GM12878 (cell line): ENCODE data around the gene ANXA2R. TPM values are rescaled to one million over a fixed set of nuclear protein-coding genes. Genes with fewer than 3 reads are reported as not detected.
A peak's percentile ranks its signal among the peaks of the same experiment; 100 is the strongest.

Experiments used
- BCL11A ChIP-seq: IDR thresholded peaks from 2 replicates; pipeline ENCODE4 v1.6.1; 2011; ENCODE audit warnings: low read depth, low read length
- CEBPB ChIP-seq, 2 experiments: fragments of 150-350 bp in 1 of 2; IDR thresholded peaks; 2 replicates each; pipeline ENCODE4 v1.6.1; 2012 to 2014; ENCODE audit warnings: low read depth in 2 of 2, low read length in 2 of 2, borderline replicate concordance in 1 of 2, inconsistent platforms in 1 of 2
- CHD1 ChIP-seq: IDR thresholded peaks from 2 replicates; pipeline ENCODE4 v1.6.1; 2012; ENCODE audit warnings: low read depth, low read length, improper control_type of control experiment
- KLF5 ChIP-seq: fragments of 450-650 bp; IDR thresholded peaks from 2 replicates; pipeline ENCODE4 v1.6.1; 2014; ENCODE audit warnings: mild to moderate bottlenecking; ENCODE audit not compliant: partially characterized antibody
- MEF2A ChIP-seq: IDR thresholded peaks from 2 replicates; pipeline ENCODE4 v1.6.1; 2011; ENCODE audit warnings: low read depth, mild to moderate bottlenecking, low read length, moderate library complexity; ENCODE audit not compliant: insufficient read depth
- MEF2B ChIP-seq: fragments of 450-650 bp; IDR thresholded peaks from 2 replicates; pipeline ENCODE4 v1.6.1; 2018; ENCODE audit warnings: mild to moderate bottlenecking, moderate library complexity; ENCODE audit not compliant: partially characterized antibody, poor library complexity, severe bottlenecking
- NFYA ChIP-seq: IDR thresholded peaks from 2 replicates; pipeline ENCODE4 v1.6.1; 2011; ENCODE audit warnings: low read depth, mild to moderate bottlenecking, low read length, improper control_type of control experiment, borderline replicate concordance
- PKNOX1 ChIP-seq: fragments of 450-650 bp; IDR thresholded peaks from 2 replicates; pipeline ENCODE4 v1.6.1; 2016; ENCODE audit warnings: mild to moderate bottlenecking
- PRDM15 ChIP-seq: fragments of 450-650 bp; formaldehyde crosslinking; IDR thresholded peaks from 2 replicates; pipeline ENCODE4 v1.4.0; 2020; ENCODE audit warnings: mild to moderate bottlenecking, moderate library complexity
- RAD51 ChIP-seq: fragments of 450-650 bp; IDR thresholded peaks from 2 replicates; pipeline ENCODE4 v1.6.1; 2016; ENCODE audit warnings: moderate library complexity, mild to moderate bottlenecking, inconsistent platforms
- YBX1 ChIP-seq: fragments of 450-650 bp; IDR thresholded peaks from 2 replicates; pipeline ENCODE4 v1.6.1; 2016; ENCODE audit warnings: antibody characterized with exemption
- ZBTB33 ChIP-seq: fragments of 450-650 bp; IDR thresholded peaks from 2 replicates; pipeline ENCODE4 v1.6.1; 2017; ENCODE audit warnings: mild to moderate bottlenecking
- ZNF207 ChIP-seq: fragments of 450-650 bp; IDR thresholded peaks from 2 replicates; pipeline ENCODE4 v1.6.1; 2014; ENCODE audit warnings: antibody characterized with exemption, mild to moderate bottlenecking, borderline replicate concordance
- ZNF274 ChIP-seq: IDR thresholded peaks from one replicate; pipeline ENCODE4 v1.8.0; 2011; ENCODE audit not compliant: insufficient read length, insufficient read depth
- polyA plus RNA-seq, 11 experiments: library from polyadenylated mRNA; depleted of rRNA in 4 of 11; unstranded in 6 of 11; stranded (reverse) in 5 of 11; fragments of >200 nt; fragmentation: Nextera tagmentation in 4 of 11; fragmentation: Illumina TruSeq in 1 of 11; extraction: Ambion mirVana in 4 of 11; extraction: Trizol in 1 of 11; gene quantifications; 1 replicate in 1 of 11; 2 replicates in 10 of 11; pipeline versions ENCODE4 v1.2.1 to v1.2.3, GENCODE V29; 2011 to 2016; ENCODE audit warnings: inconsistent platforms in 2 of 11, missing spikeins in 2 of 11, low read depth in 1 of 11
- total RNA-seq, 4 experiments: library from RNA; depleted of rRNA in 3 of 4; stranded (reverse); fragments of >200 nt in 3 of 4; fragmentation: Illumina TruSeq in 1 of 4; extraction: Trizol in 1 of 4; gene quantifications; 2 replicates each; pipeline versions ENCODE4 v1.2.1 to v1.2.3, GENCODE V29; 2013 to 2021
- TF ChIP-seq, protein P1 (sequence below): IDR thresholded peaks from 2 replicates; pipeline ENCODE4 v1.6.1; 2011; ENCODE audit warnings: borderline replicate concordance, low read depth, mild to moderate bottlenecking, moderate library complexity, low read length; ENCODE audit not compliant: insufficient read depth, poor library complexity, severe bottlenecking
- TF ChIP-seq, protein P2 (sequence below): IDR thresholded peaks from 2 replicates; pipeline ENCODE4 v1.6.1; 2012; ENCODE audit warnings: low read depth, low read length, improper control_type of control experiment
- TF ChIP-seq, protein P3 (sequence below): fragments of 450-650 bp; IDR thresholded peaks from 2 replicates; pipeline ENCODE4 v1.6.1; 2017; ENCODE audit warnings: borderline replicate concordance

Gene ANXA2R
- total and polyA plus RNA-seq, 10 of the 15 experiments (the other 5 are each of a cell fraction or from before 2014, with no cell fraction given): 2.3 to 7.8 (median 4.4) TPM

DNA sequence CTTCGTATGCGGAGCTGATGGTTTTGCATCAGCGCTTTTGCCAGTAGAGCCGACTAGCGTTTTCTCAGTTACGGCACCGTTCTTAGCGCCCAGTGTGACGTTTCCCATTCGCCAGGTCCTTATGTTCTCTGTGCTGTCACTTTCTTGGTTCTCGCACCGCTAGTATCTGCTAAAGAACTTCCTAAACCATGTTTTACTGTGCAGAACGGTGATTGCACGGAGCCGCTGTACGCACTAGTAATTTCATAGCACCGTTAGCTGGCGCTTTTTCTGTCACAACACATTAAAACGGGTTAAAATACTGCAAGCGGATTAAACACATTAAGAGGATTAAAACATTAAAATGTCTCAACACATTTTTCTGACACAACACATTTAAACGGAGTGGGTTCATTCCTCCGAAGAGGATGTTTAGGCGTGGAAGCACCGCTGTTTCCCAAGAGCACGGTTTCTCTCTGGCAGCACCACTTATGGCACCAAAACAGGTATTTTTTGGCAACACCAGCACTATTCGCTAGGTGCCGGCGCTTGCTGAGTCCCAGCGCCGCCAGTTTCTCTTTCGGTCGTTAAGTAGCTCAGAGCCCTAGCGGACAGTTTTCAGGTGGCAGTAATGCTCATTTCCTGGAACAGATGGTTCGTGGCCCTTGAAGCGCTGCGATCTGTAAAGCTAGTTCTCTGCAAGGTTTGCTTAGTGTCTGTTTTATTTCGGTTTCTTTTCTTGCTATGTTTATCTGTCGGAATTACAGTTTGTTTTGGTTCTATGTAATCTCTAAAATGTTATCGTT lies 20.3 kb downstream of the ANXA2R start (continued):
- no peak for TF ChIP-seq ZBTB33
- TF ChIP-seq, protein P1, sequence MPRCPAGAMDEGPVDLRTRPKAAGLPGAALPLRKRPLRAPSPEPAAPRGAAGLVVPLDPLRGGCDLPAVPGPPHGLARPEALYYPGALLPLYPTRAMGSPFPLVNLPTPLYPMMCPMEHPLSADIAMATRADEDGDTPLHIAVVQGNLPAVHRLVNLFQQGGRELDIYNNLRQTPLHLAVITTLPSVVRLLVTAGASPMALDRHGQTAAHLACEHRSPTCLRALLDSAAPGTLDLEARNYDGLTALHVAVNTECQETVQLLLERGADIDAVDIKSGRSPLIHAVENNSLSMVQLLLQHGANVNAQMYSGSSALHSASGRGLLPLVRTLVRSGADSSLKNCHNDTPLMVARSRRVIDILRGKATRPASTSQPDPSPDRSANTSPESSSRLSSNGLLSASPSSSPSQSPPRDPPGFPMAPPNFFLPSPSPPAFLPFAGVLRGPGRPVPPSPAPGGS: peak; percentile 14
- TF ChIP-seq, protein P2, sequence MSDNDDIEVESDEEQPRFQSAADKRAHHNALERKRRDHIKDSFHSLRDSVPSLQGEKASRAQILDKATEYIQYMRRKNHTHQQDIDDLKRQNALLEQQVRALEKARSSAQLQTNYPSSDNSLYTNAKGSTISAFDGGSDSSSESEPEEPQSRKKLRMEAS: no peak
- TF ChIP-seq RAD51: no peak
- TF ChIP-seq KLF5: peak; percentile 20
- no peak for TF ChIP-seq CEBPB (IDR thresholded peaks at IDR 0.05; ENCODE audit: borderline replicate concordance in 1 of 2, low read depth in 2 of 2, low read length in 2 of 2)
- no peak for TF ChIP-seq CHD1
- no peak for TF ChIP-seq MEF2A
- TF ChIP-seq PRDM15 (CRISPR knock-in tag): no peak
- no peak for TF ChIP-seq PKNOX1
- TF ChIP-seq YBX1: no peak
- no peak for TF ChIP-seq BCL11A
- no peak; the same call in 1 of the 2 replicates for TF ChIP-seq ZNF207
- peak; percentile 14 for TF ChIP-seq MEF2B
- TF ChIP-seq, protein P3, sequence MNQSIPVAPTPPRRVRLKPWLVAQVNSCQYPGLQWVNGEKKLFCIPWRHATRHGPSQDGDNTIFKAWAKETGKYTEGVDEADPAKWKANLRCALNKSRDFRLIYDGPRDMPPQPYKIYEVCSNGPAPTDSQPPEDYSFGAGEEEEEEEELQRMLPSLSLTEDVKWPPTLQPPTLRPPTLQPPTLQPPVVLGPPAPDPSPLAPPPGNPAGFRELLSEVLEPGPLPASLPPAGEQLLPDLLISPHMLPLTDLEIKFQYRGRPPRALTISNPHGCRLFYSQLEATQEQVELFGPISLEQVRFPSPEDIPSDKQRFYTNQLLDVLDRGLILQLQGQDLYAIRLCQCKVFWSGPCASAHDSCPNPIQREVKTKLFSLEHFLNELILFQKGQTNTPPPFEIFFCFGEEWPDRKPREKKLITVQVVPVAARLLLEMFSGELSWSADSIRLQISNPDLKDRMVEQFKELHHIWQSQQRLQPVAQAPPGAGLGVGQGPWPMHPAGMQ: no peak
- no peak for TF ChIP-seq ZNF274
- no peak for TF ChIP-seq NFYA
